ENCODE results near the gene CYSTM1.

Gene CYSTM1

GRCh38 chr5:140215276-140215675, 40.3 kb downstream of the CYSTM1 start:
- DNase-seq, result no peak

- DNase-seq, result no peak
Measured at GRCh38 chr5:140216478-140217074, 41.6 kb downstream of the CYSTM1 start.

GRCh38 chr5:140217299-140218026, 42.5 kb downstream of the CYSTM1 start:
- DNase-seq, result no peak

GRCh38 chr5:140219068-140219991, 44.3 kb downstream of the CYSTM1 start:
- no peak for DNase-seq

- no peak for DNase-seq
Measured at GRCh38 chr5:140220032-140220697, 45.2 kb downstream of the CYSTM1 start.

- DNase-seq, result no peak
Measured at GRCh38 chr5:140220698-140221064, 45.7 kb downstream of the CYSTM1 start.

- DNase-seq, result peak; percentile 51
Measured at GRCh38 chr5:140221697-140222223, 46.8 kb downstream of the CYSTM1 start.

- DNase-seq, result no peak
Measured at GRCh38 chr5:140222416-140222815, 47.4 kb downstream of the CYSTM1 start.

GRCh38 chr5:140223567-140223966, 48.6 kb downstream of the CYSTM1 start:
- no peak for DNase-seq

GRCh38 chr5:140224658-140225057, 49.7 kb downstream of the CYSTM1 start:
- DNase-seq, result no peak

GRCh38 chr5:140225396-140225795, 50.4 kb downstream of the CYSTM1 start:
- DNase-seq, result no peak

- DNase-seq, result no peak
Measured at GRCh38 chr5:140227046-140227445, 52.1 kb downstream of the CYSTM1 start.

- no peak for DNase-seq
Measured at GRCh38 chr5:140228364-140228837, 53.4 kb downstream of the CYSTM1 start.

GRCh38 chr5:140230373-140230772, 55.4 kb downstream of the CYSTM1 start:
- DNase-seq, result no peak

GRCh38 chr5:140232731-140233130, 57.7 kb downstream of the CYSTM1 start:
- DNase-seq, result no peak

GRCh38 chr5:140234377-140234989, 59.5 kb downstream of the CYSTM1 start:
- DNase-seq, result no peak

- no peak for DNase-seq
Measured at GRCh38 chr5:140235791-140236551, 61.0 kb downstream of the CYSTM1 start.

- no peak for DNase-seq
Measured at GRCh38 chr5:140236891-140237598, 62.1 kb downstream of the CYSTM1 start.

GRCh38 chr5:140238756-140239155, 63.8 kb downstream of the CYSTM1 start:
- DNase-seq, result no peak

- DNase-seq, result no peak
Measured at GRCh38 chr5:140239461-140239860, 64.5 kb downstream of the CYSTM1 start.

Measured in amniotic stem cell (primary cell).